Endothelial cell of umbilical vein (primary cell): Measurements from ENCODE around the gene SLC9A3. TPM values are rescaled to one million over a fixed set of nuclear protein-coding genes. Genes with fewer than 3 reads are reported as not detected.

ENCODE experiments used
- BruUV-seq: library from RNA; stranded (reverse); fragments of 400-500 nt; replicated peaks from 2 replicates; lab custom pipeline; 2021; lab: Mats Ljungman, UMichigan
- CTCF ChIA-PET: fragments of 300-600, 350-600 bp; sonication (Branson Sonifier 250); formaldehyde crosslinking; loops from one replicate; lab custom pipeline; 2021; ENCODE audit warnings: antibody characterized with exemption, inconsistent platforms; lab: Charles Lee
- POLR2A ChIA-PET: fragments of 300-600, 350-600 bp; sonication (Branson Sonifier 250); formaldehyde crosslinking; loops from one replicate; lab custom pipeline; 2021; ENCODE audit warnings: antibody characterized with exemption, inconsistent platforms; lab: Charles Lee
- DNase-seq: peaks from one replicate; pipeline ENCODE4 v3.0.0-alpha.2; 2011; ENCODE audit warnings: low read depth, low spot score
- FAIRE-seq: peaks from 2 replicates; lab custom pipeline; 2011; peaks lifted over from hg19 to GRCh38; lab: Jason Lieb, UNC
- H2AFZ ChIP-seq: 2 replicates; pipeline ENCODE4 v1.6.0; 2012; ENCODE audit warnings: low read depth, low read length, control low read depth, inconsistent platforms
- H3K27ac ChIP-seq: 2 replicates; pipeline ENCODE4 v1.5.1; 2011; ENCODE audit warnings: low read depth, mild to moderate bottlenecking, control low read depth, low read length, moderate library complexity; ENCODE audit not compliant: insufficient read depth
- H3K27me3 ChIP-seq, 2 experiments: 2 replicates each; pipeline versions ENCODE4 v1.6.0 to v1.6.1; 2011; ENCODE audit warnings: low read length in 2 of 2, mixed read lengths in 1 of 2; ENCODE audit not compliant: control insufficient read depth in 2 of 2, insufficient read depth in 2 of 2
- H3K36me3 ChIP-seq, 2 experiments: 2 replicates in 1 of 2; 3 replicates in 1 of 2; pipeline ENCODE4 v1.5.1; 2011; ENCODE audit warnings: low read length in 2 of 2, mild to moderate bottlenecking in 1 of 2, moderate library complexity in 1 of 2; ENCODE audit not compliant: control insufficient read depth in 2 of 2, insufficient read depth in 2 of 2; ENCODE audit errors: extremely low read depth in 1 of 2
- H3K4me1 ChIP-seq: 3 replicates; pipeline ENCODE4 v1.5.1; 2011; ENCODE audit warnings: mild to moderate bottlenecking, low read length; ENCODE audit not compliant: control insufficient read depth, insufficient read depth; ENCODE audit errors: extremely low read depth
- H3K4me2 ChIP-seq: 2 replicates; pipeline ENCODE4 v1.6.1; 2011; ENCODE audit warnings: low read length, control low read depth, mixed read lengths; ENCODE audit not compliant: insufficient read depth
- H3K4me3 ChIP-seq, 3 experiments: fragments of 200-600 bp in 1 of 3; sonication (generic), shearing (Covaris generic) in 1 of 3; replicated peaks in 1 of 3; 2 replicates each; pipeline ENCODE4 v1.5.1; 2011 to 2016; ENCODE audit warnings: control low read depth in 3 of 3, low read length in 3 of 3, mild to moderate bottlenecking in 2 of 3, inconsistent platforms in 1 of 3, low read depth in 1 of 3, moderate library complexity in 1 of 3; ENCODE audit not compliant: insufficient read depth in 1 of 3
- H3K79me2 ChIP-seq: 2 replicates; pipeline ENCODE4 v1.6.0; 2012; ENCODE audit warnings: low read length, inconsistent platforms; ENCODE audit not compliant: control insufficient read depth, insufficient read depth
- H3K9ac ChIP-seq: replicated peaks from 2 replicates; pipeline ENCODE3; 2011; ENCODE audit warnings: low read length, control low read depth; ENCODE audit not compliant: insufficient read depth; ENCODE audit errors: extremely low read depth
- H3K9me1 ChIP-seq: replicated peaks from 3 replicates; pipeline ENCODE4 v1.6.0; 2011; ENCODE audit warnings: mild to moderate bottlenecking, low read length; ENCODE audit not compliant: control insufficient read depth, insufficient read depth; ENCODE audit errors: extremely low read depth
- H3K9me3 ChIP-seq: replicated peaks from 2 replicates; pipeline ENCODE4 v1.5.1; 2012; ENCODE audit warnings: low read length, inconsistent platforms; ENCODE audit not compliant: control insufficient read depth, insufficient read depth
- H4K20me1 ChIP-seq: replicated peaks from 2 replicates; pipeline ENCODE3; 2011; ENCODE audit warnings: mild to moderate bottlenecking, low read length; ENCODE audit not compliant: control insufficient read depth, insufficient read depth; ENCODE audit errors: extremely low read depth
- CTCF ChIP-seq, 2 donors: IDR thresholded peaks; 1 replicate in 1 of 2; 2 replicates in 1 of 2; pipeline ENCODE4 v1.5.1; 2011; ENCODE audit warnings: low read length in 2 of 2, mild to moderate bottlenecking in 2 of 2, moderate library complexity in 2 of 2, control low read depth in 1 of 2, inconsistent platforms in 1 of 2, low read depth in 1 of 2; ENCODE audit not compliant: insufficient read depth in 1 of 2; ENCODE audit errors: extremely low read depth in 1 of 2
- EZH2 ChIP-seq: IDR thresholded peaks from 2 replicates; pipeline ENCODE4 v1.6.1; 2012; ENCODE audit warnings: borderline replicate concordance, low read depth, mild to moderate bottlenecking, moderate library complexity, low read length, inconsistent platforms; ENCODE audit not compliant: severe bottlenecking
- FOS ChIP-seq: IDR thresholded peaks from 2 replicates; pipeline ENCODE4 v1.6.1; 2011; ENCODE audit warnings: mild to moderate bottlenecking, low read length, moderate library complexity, borderline replicate concordance; ENCODE audit not compliant: insufficient read depth
- GATA2 ChIP-seq: IDR thresholded peaks from 2 replicates; pipeline ENCODE4 v1.7.0; 2011; ENCODE audit warnings: low read depth, mild to moderate bottlenecking, moderate library complexity, mixed read lengths, low read length; ENCODE audit not compliant: insufficient read length, insufficient read depth
- JUN ChIP-seq: IDR thresholded peaks from 2 replicates; pipeline ENCODE4 v1.6.1; 2011; ENCODE audit warnings: borderline replicate concordance, low read depth; ENCODE audit not compliant: insufficient read length, insufficient read depth
- MAX ChIP-seq: IDR thresholded peaks from 2 replicates; pipeline ENCODE4 v1.6.1; 2011; ENCODE audit not compliant: insufficient read depth, insufficient read length
- MYC ChIP-seq: IDR thresholded peaks from one replicate; pipeline ENCODE4 v1.6.1; 2011; ENCODE audit warnings: mild to moderate bottlenecking, low read depth, low read length
- POLR2A ChIP-seq: IDR thresholded peaks from 2 replicates; pipeline ENCODE4 v1.6.1; 2012; ENCODE audit warnings: low read depth, mild to moderate bottlenecking, control low read depth, low read length
- POLR2AphosphoS5 ChIP-seq: IDR thresholded peaks from 2 replicates; pipeline ENCODE4 v1.6.1; 2012; ENCODE audit warnings: low read depth, mild to moderate bottlenecking, control low read depth, low read length, moderate library complexity; ENCODE audit not compliant: insufficient read depth
- dilution Hi-C: fragments of 300-500 bp; cut with MboI; formaldehyde crosslinking; loops from one replicate; pipeline ENCODE4 v1.15.0; 2019; ENCODE audit warnings: low sequenced_read_pairs; ENCODE audit not compliant: extremely low pct_ligation_motif_present
- intact Hi-C: fragments of 100-400 bp; cut with micrococcal nuclease; formaldehyde crosslinking; loops from one replicate; pipeline ENCODE4 v1.10.0; 2022
- polyA plus RNA-seq, 4 experiments: library from polyadenylated mRNA; depleted of rRNA in 3 of 4; stranded (reverse) in 3 of 4; unstranded in 1 of 4; fragments of >200 nt; gene quantifications; 2 replicates each; pipeline versions ENCODE4 v1.2.1 to v1.2.3, GENCODE V29; 2011 to 2012; ENCODE audit warnings: missing spikeins in 1 of 4
- total RNA-seq: library from RNA; stranded (reverse); gene quantifications from 2 replicates; pipeline ENCODE4 v1.2.3, GENCODE V29; 2021

The SLC9A3 gene
- total and polyA plus RNA-seq, 2 donors (not counting 3 experiments of a cell fraction or from before 2014, with no cell fraction given): 0.79 to 0.82 TPM

GRCh38 chr5:441996-442334, 82.3 kb downstream of the SLC9A3 start:
- H3K27me3 ChIP-seq: no peaks in the 10 kb centered on the region
- intact Hi-C loops (no loop called here), dilution Hi-C loops (no loop called here)
- no peaks in the 10 kb centered on the region for H3K9me3 ChIP-seq
- no peaks in the 10 kb centered on the region for H3K9me1 ChIP-seq
- no peak for TF ChIP-seq MAX
- no peak for TF ChIP-seq MYC
- no peak for TF ChIP-seq FOS
- TF ChIP-seq EZH2: no peak
- TF ChIP-seq POLR2AphosphoS5: no peak
- H3K4me1 ChIP-seq: peaks cover 10% of the 10 kb centered on the region
- no peaks in the 10 kb centered on the region for H3K36me3 ChIP-seq
- H2AFZ ChIP-seq: no peak overlapping the region
- DNase-seq: no peak
- no TSS peak for BruUV-seq
- H4K20me1 ChIP-seq: no peaks in the 10 kb centered on the region
- H3K4me2 ChIP-seq: no peak overlapping the region
- no peak overlapping the region for H3K27ac ChIP-seq
- FAIRE-seq: no peak
- ChIA-PET POLR2A (no interaction called here), CTCF (no interaction called here)
- no peak overlapping the region for H3K4me3 ChIP-seq
- H3K79me2 ChIP-seq: peaks cover 12% of the 10 kb centered on the region
- no peak overlapping the region for H3K9ac ChIP-seq

GRCh38 chr5:440401-441201, 83.6 kb downstream of the SLC9A3 start:
- no peak overlapping the region for H3K27ac ChIP-seq
- no peaks in the 10 kb centered on the region for H4K20me1 ChIP-seq
- ChIA-PET CTCF (no interaction called here), POLR2A (no interaction called here)
- TF ChIP-seq GATA2 (no peak), CTCF (IDR thresholded peaks at IDR 0.05; ENCODE audit: extremely low read depth in 1 of 2, insufficient read depth in 1 of 2, low read depth in 1 of 2, low read length in 2 of 2) (no peak), POLR2A (no peak), JUN (no peak), POLR2AphosphoS5 (no peak)
- H3K4me1 ChIP-seq: peaks cover 10% of the 10 kb centered on the region
- H2AFZ ChIP-seq: no peak overlapping the region
- H3K27me3 ChIP-seq: no peaks in the 10 kb centered on the region
- no peak overlapping the region for H3K9ac ChIP-seq
- FAIRE-seq (no peak), DNase-seq (no peak)
- H3K9me3 ChIP-seq: no peaks in the 10 kb centered on the region
- intact Hi-C loops (no loop called here), dilution Hi-C loops (no loop called here)
- peaks cover 12% of the 10 kb centered on the region for H3K79me2 ChIP-seq
- BruUV-seq: no TSS peak
- H3K4me3 ChIP-seq: no peak overlapping the region
- no peak overlapping the region for H3K4me2 ChIP-seq
- H3K36me3 ChIP-seq: no peaks in the 10 kb centered on the region
- H3K9me1 ChIP-seq: no peaks in the 10 kb centered on the region
